ENCODE measurements around the gene ANKRD40CL. TPM values are rescaled to one million over a fixed set of nuclear protein-coding genes. Genes with fewer than 3 reads are reported as not detected.

Gene ANKRD40CL
- polyA plus RNA-seq, 1 of the 3 experiments (the other 2 are of a cell fraction) = not detected

- Histone ChIP-seq H3F3A (replicated peaks; ENCODE audit: insufficient read depth) (no peaks in the 10 kb centered on the region), H3K4me1 (ENCODE audit: control insufficient read depth in 1 of 2, insufficient read depth in 2 of 2, low read depth in 1 of 2, low read length in 1 of 2) (peaks cover 0 to 7% of the 10 kb centered on the region in 2 experiments; a peak in 1 of 4 replicates), H3K27me3 (ENCODE audit: insufficient read depth) (no peaks in the 10 kb centered on the region), H2AFZ (ENCODE audit: low read depth) (no peak overlapping the region), H4K20me1 (ENCODE audit: insufficient read depth) (no peaks in the 10 kb centered on the region), H3K9ac (no peak overlapping the region), H3K9me2 (no peaks in the 10 kb centered on the region), H3K4me3 (ENCODE audit: low read depth in 2 of 2, low read length in 1 of 2) (no peak overlapping the region), H3K79me2 (ENCODE audit: insufficient read depth) (no peaks in the 10 kb centered on the region), H3K9me3 (no peaks in the 10 kb centered on the region), H3K27ac (ENCODE audit: low read depth in 2 of 2, low read length in 1 of 2) (no peak overlapping the region), H3K36me3 (replicated peaks in 1 of 2; ENCODE audit: control insufficient read depth in 1 of 2, insufficient read depth in 2 of 2, low read length in 1 of 2) (no peaks in the 10 kb centered on the region), H3K4me2 (no peak overlapping the region)
- TF ChIP-seq NRF1 (IDR thresholded peaks at IDR 0.05; ENCODE audit: low read depth, low read length) (no peak), MEF2A (IDR thresholded peaks at IDR 0.05; ENCODE audit: borderline replicate concordance, low read depth) (no peak), USF1 (IDR thresholded peaks at IDR 0.05; ENCODE audit: borderline replicate concordance, low read depth) (no peak), EZH2phosphoT487 (IDR thresholded peaks at IDR 0.05; ENCODE audit: borderline replicate concordance, low read depth) (no peak), YY1 (IDR thresholded peaks at IDR 0.05; ENCODE audit: low read depth) (no peak), USF2 (IDR thresholded peaks at IDR 0.05; ENCODE audit: borderline replicate concordance, low read depth, low read length) (no peak), EP300 (IDR thresholded peaks at IDR 0.05; ENCODE audit: borderline replicate concordance in 1 of 2, low read depth in 1 of 2, low read length in 1 of 2) (no peak), MAX (IDR thresholded peaks at IDR 0.05; ENCODE audit: low read depth) (no peak), TAF1 (IDR thresholded peaks at IDR 0.05; ENCODE audit: borderline replicate concordance, low read depth, low read length) (no peak), PBX3 (IDR thresholded peaks at IDR 0.05) (no peak), NFIC (IDR thresholded peaks at IDR 0.05; ENCODE audit: borderline replicate concordance) (no peak), CTCF (IDR thresholded peaks at IDR 0.05) (no peak), REST (IDR thresholded peaks at IDR 0.05; ENCODE audit: low read depth, low read length) (no peak), FOSL2 (IDR thresholded peaks at IDR 0.05; ENCODE audit: borderline replicate concordance, low read depth) (no peak), JUND (IDR thresholded peaks at IDR 0.05) (no peak), TEAD4 (IDR thresholded peaks at IDR 0.05; ENCODE audit: borderline replicate concordance, insufficient read depth) (no peak), CHD2 (IDR thresholded peaks at IDR 0.05; ENCODE audit: low read length, partially characterized antibody) (no peak), RXRA (IDR thresholded peaks at IDR 0.05; ENCODE audit: borderline replicate concordance, low read depth) (no peak)
- DNase-seq = no peak
- ChIA-PET POLR2A (interaction anchor here (1.1 kb wide), 1 partner anchor 13 kb away, joined by 3 read pairs; no protein-coding TSS in a partner anchor), CTCF (interaction anchor here (1.0 to 6.2 kb wide), 5 partner anchors 10 to 52 kb away, joined by 3 to 47 read pairs (median 13); no protein-coding TSS in a partner anchor)
- WGBS (ENCODE audit: low lambda C conversion rate) = 75% methylated on average over 12 of the region's 12 CpGs
These were observed 32.9 kb upstream of the ANKRD40CL start for GRCh38 chr17:50800196-50800700.
